ENCODE data around the gene EBLN2.

The EBLN2 gene

GRCh38 chr3:73107676-73108187 lies 46.3 kb downstream of the EBLN2 start:
- H3K9ac ChIP-seq (ENCODE audit: low read length), result no peak overlapping the region
- no peak overlapping the region for H3K4me3 ChIP-seq (ENCODE audit: low read depth, low read length)
- H3K36me3 ChIP-seq (ENCODE audit: control insufficient read depth, insufficient read depth, low read length), result no peaks in the 10 kb centered on the region
- no peaks in the 10 kb centered on the region for H3K4me1 ChIP-seq (ENCODE audit: control insufficient read depth, insufficient read depth, low read length)
- no peak overlapping the region for H3K27ac ChIP-seq (ENCODE audit: low read depth, low read length)
- H3K27me3 ChIP-seq (ENCODE audit: control insufficient read depth, insufficient read depth, low read length), result no peaks in the 10 kb centered on the region
- H3K9me3 ChIP-seq (ENCODE audit: control insufficient read depth, insufficient read depth, low read depth, low read length), result no peaks in the 10 kb centered on the region

GRCh38 chr3:73108750-73109149 lies 47.3 kb downstream of the EBLN2 start:
- Histone ChIP-seq H3K4me1 (ENCODE audit: control insufficient read depth, insufficient read depth, low read length) (no peaks in the 10 kb centered on the region), H3K27me3 (ENCODE audit: control insufficient read depth, insufficient read depth, low read length) (no peaks in the 10 kb centered on the region), H3K4me3 (ENCODE audit: low read depth, low read length) (no peak overlapping the region)

GRCh38 chr3:73110530-73110929 lies 49.1 kb downstream of the EBLN2 start:
- Histone ChIP-seq H3K9me3 (ENCODE audit: control insufficient read depth, insufficient read depth, low read depth, low read length) (no peaks in the 10 kb centered on the region), H3K36me3 (ENCODE audit: control insufficient read depth, insufficient read depth, low read length) (no peaks in the 10 kb centered on the region), H3K4me3 (ENCODE audit: low read depth, low read length) (no peak overlapping the region), H3K9ac (ENCODE audit: low read length) (no peak overlapping the region), H3K27me3 (ENCODE audit: control insufficient read depth, insufficient read depth, low read length) (no peaks in the 10 kb centered on the region), H3K4me1 (ENCODE audit: control insufficient read depth, insufficient read depth, low read length) (no peaks in the 10 kb centered on the region), H3K27ac (ENCODE audit: low read depth, low read length) (no peak overlapping the region)

More at GRCh38 chr3:73108750-73109149, 47.3 kb downstream of the EBLN2 start:
- no peak overlapping the region for H3K9ac ChIP-seq (ENCODE audit: low read length)
- H3K9me3 ChIP-seq (ENCODE audit: control insufficient read depth, insufficient read depth, low read depth, low read length), result no peaks in the 10 kb centered on the region
- no peaks in the 10 kb centered on the region for H3K36me3 ChIP-seq (ENCODE audit: control insufficient read depth, insufficient read depth, low read length)
- H3K27ac ChIP-seq (ENCODE audit: low read depth, low read length), result no peak overlapping the region

Data from HUES6 (cell line).